ENCODE measurements around the gene SPATA31E1. TPM values are rescaled to one million over a fixed set of nuclear protein-coding genes. Genes with fewer than 3 reads are reported as not detected.

SPATA31E1 gene
- total and polyA plus RNA-seq, 9 of the 15 experiments (the other 6 are each of a cell fraction or from before 2014, with no cell fraction given): not detected

DNA sequence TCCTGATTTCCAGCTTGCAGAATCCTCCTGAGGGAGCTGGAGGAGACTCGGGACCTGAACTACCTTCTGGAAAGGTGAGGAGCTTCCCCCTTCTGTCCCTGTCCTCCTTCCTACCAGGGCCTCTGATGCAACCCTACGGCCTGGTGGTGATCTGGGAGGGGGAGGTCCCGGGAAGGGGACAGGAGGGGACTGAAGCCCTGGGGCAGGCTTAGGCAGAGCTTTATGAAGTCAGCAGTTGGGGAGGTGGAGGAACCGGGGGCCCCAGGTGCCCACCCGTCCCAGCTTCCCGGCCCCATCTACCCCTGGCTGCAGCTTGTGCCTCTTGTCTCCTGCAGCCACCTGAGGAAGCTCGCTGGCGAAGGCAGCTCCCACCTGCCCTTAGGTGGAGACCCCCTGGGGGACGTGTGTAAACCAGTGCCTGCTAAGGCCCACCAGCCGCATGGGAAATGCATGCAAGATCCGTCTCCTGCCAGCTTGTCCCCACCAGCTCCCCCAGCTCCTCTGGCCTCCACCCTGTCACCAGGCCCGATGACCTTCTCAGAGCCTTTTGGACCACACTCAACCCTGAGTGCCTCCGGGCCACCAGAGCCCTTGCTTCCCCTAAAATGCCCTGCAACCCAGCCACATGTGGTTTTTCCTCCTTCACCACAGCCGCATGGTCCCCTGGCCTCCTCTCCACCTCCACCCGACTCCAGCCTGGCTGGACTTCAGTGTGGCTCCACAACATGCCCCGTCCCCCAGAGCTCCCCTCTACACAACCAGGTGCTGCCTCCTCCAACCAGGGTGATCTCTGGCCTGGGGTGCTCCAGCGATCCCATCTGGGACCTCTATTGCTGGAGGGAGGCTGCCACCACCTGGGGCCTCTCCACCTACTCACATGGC, 2.1 kb downstream of the SPATA31E1 start:
- ATAC-seq: no peak; the same call in 2 of the 3 replicates
- in situ Hi-C loops (cut with MboI): no loop called here
- TF ChIP-seq FOXJ3 (CRISPR knock-in tag; IDR thresholded peaks at IDR 0.05): no peak
- TF ChIP-seq JUN (IDR thresholded peaks at IDR 0.05; ENCODE audit: borderline replicate concordance, low read depth, low read length): no peak
- no peak for TF ChIP-seq JUN (CRISPR knock-in tag; IDR thresholded peaks at IDR 0.05; ENCODE audit: borderline replicate concordance)
- TF ChIP-seq, protein P1, sequence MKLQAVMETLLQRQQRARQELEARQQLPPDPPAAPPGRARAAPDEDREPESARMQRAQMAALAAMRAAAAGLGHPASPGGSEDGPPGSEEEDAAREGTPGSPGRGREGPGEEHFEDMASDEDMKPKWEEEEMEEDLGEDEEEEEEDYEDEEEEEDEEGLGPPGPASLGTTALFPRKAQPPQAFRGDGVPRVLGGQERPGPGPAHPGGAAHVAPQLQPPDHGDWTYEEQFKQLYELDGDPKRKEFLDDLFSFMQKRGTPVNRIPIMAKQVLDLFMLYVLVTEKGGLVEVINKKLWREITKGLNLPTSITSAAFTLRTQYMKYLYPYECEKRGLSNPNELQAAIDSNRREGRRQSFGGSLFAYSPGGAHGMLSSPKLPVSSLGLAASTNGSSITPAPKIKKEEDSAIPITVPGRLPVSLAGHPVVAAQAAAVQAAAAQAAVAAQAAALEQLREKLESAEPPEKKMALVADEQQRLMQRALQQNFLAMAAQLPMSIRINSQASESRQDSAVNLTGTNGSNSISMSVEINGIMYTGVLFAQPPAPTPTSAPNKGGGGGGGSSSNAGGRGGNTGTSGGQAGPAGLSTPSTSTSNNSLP (IDR thresholded peaks at IDR 0.05; ENCODE audit: borderline replicate concordance, low read depth, low read length): no peak
- TF ChIP-seq, protein P2, sequence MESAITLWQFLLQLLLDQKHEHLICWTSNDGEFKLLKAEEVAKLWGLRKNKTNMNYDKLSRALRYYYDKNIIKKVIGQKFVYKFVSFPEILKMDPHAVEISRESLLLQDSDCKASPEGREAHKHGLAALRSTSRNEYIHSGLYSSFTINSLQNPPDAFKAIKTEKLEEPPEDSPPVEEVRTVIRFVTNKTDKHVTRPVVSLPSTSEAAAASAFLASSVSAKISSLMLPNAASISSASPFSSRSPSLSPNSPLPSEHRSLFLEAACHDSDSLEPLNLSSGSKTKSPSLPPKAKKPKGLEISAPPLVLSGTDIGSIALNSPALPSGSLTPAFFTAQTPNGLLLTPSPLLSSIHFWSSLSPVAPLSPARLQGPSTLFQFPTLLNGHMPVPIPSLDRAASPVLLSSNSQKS (CRISPR knock-in tag; IDR thresholded peaks at IDR 0.05): no peak
- no peak for TF ChIP-seq IFI16 (CRISPR knock-in tag; IDR thresholded peaks at IDR 0.05)
- TF ChIP-seq RBM14 (IDR thresholded peaks at IDR 0.05; ENCODE audit: borderline replicate concordance, insufficient read depth, low read depth, low read length): no peak
- TF ChIP-seq ZNF318 (IDR thresholded peaks at IDR 0.05; ENCODE audit: borderline replicate concordance in 1 of 2, low read depth in 1 of 2): no peak

More for the DNA sequence above, 2.1 kb downstream of the SPATA31E1 start:
- no peak overlapping the region for H3K27ac ChIP-seq (ENCODE audit: extremely low read depth, low read depth, low read length)
- H3K4me1 ChIP-seq (replicated peaks in 1 of 2; ENCODE audit: control insufficient read depth in 2 of 2, insufficient read depth in 2 of 2, low read length in 2 of 2): peaks cover 0 to 6% of the 10 kb centered on the region in 2 experiments; a peak in 3 of 5 replicates
- H3K9me1 ChIP-seq (ENCODE audit: control insufficient read depth, insufficient read depth, low read length): no peaks in the 10 kb centered on the region
- DNase-seq (ENCODE audit: extremely low read depth in 1 of 4, low spot score in 3 of 4) (no peak), FAIRE-seq (no peak)
- H4K20me1 ChIP-seq (replicated peaks; ENCODE audit: control insufficient read depth, insufficient read depth, low read length): no peaks in the 10 kb centered on the region
- H3K9me3 ChIP-seq (replicated peaks; ENCODE audit: control insufficient read depth, insufficient read depth, low read depth, low read length): no peaks in the 10 kb centered on the region
- H3K36me3 ChIP-seq (ENCODE audit: control insufficient read depth, insufficient read depth, low read length): no peaks in the 10 kb centered on the region
- no peaks in the 10 kb centered on the region for H3K79me2 ChIP-seq (ENCODE audit: control insufficient read depth, insufficient read depth, low read length)
- H3K9ac ChIP-seq (ENCODE audit: insufficient read depth in 1 of 2, low read depth in 2 of 2, low read length in 2 of 2): no peak overlapping the region
- no peak overlapping the region for H2AFZ ChIP-seq (ENCODE audit: low read depth, low read length)
- ChIA-PET CTCF (ENCODE audit: low intra/inter-chr PET ratio) (no interaction called here), POLR2A (interaction anchor here (0.6 to 1.1 kb wide), 3 partner anchors 9 to 204 kb away, joined by 3 to 5 read pairs (median 3); no protein-coding TSS in a partner anchor)
- BruUV-seq (replicated peaks): no TSS peak
- peaks cover 0 to 41% of the 10 kb centered on the region in 2 experiments; a peak in 2 of 5 replicates for H3K27me3 ChIP-seq (ENCODE audit: control insufficient read depth in 2 of 2, insufficient read depth in 2 of 2, low read length in 2 of 2)
- intact Hi-C loops (cut with micrococcal nuclease): no loop called here
- H3K4me3 ChIP-seq: no peak overlapping the region
- 13% methylated on average over 12 of the region's 17 CpGs for WGBS (ENCODE audit: insufficient coverage, low coverage, missing lambda C conversion rate)
- no peak overlapping the region for H3K4me2 ChIP-seq (ENCODE audit: insufficient read depth, low read length)

Measured in K562 (cell line).